HG02798 (cell line): ENCODE measurements around the gene LARP1.
"Not testable (repeated sequence)": the region's sequence is repeated elsewhere in the genome, so short reads cannot be mapped to it uniquely, and the experiment has no call there.

ENCODE experiments used
- ATAC-seq: cut with Tn5 transposase; IDR thresholded peaks from one replicate; pipeline ENCODE4 v1.9.1; 2021; ENCODE audit warnings: mild to moderate bottlenecking; ENCODE audit not compliant: unreplicated experiment, poor library complexity

Gene LARP1

DNA sequence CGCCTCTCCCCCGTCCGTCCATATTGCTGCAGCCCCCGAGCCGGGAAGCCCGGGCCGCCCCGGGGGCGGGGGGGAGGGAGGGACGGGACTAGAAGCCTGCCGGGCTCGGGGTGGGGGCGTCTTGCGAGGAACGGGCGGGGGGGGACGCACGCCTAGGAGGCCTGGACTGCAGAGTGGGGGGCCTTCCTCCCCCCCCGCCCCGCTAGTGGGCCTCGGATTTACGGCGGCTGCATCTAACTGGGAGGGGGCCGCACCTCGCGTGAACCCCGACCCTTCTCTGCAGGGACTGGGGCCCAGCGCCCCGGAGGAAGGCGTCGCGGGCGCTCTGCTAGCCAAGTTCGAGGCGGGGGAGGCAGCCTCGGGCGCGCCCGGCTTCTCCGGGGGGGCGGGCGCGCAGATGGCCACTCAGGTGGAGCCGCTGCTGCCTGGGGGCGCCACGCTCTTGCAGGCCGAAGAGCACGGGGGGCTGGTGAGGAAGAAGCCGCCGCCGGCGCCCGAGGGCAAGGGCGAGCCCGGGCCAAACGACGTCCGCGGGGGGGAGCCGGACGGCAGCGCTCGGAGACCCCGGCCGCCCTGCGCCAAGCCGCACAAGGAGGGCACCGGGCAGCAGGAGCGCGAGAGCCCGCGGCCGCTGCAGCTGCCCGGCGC, at the start of gene LARP1:
TSS of gene LARP1 (plus strand) at position 17 of the 648 bp plus-strand sequence. CDS start at position 398, 381 bp downstream.
- ATAC-seq = peak; percentile 11

DNA sequence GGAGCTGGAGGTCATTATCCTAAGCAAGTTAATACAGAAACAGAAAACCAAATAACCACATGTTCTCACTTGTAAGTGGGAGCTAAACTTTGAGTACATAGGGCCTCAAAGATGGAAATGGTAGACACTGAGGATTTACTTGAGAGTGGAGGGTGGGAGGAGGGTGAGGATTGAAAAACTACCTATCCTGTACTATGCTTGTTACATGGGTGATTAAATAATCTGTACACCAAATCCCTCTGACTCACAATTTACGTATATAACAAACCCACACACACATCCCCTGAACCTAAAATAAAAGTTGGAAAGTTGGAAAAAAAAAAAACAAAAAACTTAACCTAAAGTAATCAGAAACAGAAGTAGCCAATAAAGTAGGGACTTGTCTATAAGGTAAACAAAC, 48.8 kb upstream of the LARP1 start:
- no peak for ATAC-seq

DNA sequence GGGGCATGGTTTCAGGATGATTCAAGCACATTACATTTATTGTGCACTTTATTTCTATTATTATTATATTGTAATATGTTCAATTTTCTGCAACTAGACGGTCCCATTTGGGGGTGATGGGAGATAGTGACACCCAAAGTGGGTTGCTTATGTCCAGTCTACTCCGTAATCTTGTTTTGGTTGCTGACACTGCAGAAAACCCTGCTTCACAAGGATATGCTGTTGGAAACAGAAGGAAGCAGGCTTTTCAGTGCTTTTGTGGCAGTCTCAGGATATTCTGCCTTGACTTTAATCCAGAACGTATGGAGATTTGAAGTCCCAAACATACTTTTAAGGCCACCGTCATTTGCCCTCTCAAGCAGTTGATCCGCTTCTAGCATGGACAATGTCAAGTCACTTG, 47.5 kb upstream of the LARP1 start:
- no peak for ATAC-seq

DNA sequence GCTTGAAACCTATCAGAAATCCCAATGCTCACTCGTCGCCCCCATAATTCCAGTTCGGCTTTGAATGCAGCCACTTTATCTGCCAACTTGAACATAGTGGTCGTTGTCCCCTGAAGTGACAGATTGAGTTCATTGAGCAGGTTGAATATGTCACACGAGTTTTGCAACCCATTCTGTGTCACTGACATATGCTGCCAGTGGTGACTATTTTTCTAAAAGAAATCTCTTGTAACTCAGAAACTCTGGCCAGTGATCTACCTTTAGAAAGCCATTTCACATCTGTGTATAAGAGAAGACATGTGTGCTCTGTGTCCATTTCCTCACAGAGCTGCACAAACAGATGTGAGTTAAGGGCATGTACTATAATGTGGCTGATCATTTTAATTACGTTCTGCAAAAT, 47.0 kb upstream of the LARP1 start:
- ATAC-seq = no peak

DNA sequence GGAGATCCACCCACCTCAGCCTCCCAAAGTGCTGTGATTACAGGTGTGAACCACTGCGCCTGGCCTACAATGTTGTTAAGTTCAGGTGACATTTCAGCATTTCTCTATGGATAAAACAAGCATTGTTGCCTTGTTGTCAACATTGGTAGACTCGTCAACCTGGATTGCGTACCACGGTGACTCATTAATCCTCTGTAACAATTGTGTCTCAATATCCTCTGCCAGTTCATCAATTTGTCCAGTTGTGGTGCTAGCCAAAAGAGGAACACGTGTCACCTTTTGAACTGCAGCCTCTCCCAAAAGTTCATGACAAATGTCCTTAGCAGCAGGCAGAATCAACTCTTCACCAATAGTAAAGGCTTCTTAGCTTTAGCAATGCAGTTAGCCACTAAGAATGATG, 46.3 kb upstream of the LARP1 start:
- no peak for ATAC-seq

DNA sequence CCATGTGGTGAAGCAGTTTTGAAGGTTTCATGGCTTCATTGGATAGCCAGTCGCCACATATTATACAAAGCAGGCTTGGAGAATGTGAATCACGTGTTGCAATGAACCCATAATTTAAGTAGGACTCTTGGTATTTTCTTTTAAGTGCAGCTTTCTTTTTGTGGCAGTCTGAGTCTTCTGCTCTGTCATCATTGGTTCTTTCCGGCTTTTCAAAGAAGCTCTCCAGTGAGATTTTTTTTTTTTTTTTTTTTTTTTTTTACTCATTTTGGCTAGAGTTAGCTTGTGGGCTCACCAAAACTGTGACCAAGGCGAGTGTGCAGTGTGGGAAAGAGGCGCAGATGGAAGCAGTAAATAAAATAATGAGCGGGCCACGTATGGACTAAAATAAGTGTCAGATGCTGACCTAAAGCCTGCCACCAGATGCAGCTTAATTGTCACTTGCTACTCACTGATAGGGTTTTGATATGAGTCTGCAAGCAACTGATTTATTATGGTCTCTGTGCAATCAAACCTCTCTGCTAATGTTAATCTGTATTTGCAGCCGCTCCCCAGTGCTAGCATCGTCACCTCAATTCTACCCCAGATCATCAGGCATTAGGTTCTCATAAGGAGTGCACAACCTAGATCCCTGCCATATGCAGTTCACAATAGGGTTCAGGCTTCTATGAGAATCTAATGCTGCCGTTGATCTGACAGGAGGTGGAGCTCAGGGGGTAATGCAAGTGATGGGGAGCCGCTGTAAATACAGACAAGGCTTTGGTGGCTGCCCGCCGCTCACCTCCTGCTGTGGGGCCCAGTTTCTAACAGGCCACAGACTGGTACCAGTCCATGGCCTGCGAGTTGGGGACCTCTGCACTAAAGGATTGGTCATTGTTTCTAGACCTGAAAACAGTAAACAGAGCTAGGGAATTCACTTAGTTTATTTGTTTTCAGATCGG, 45.5 kb upstream of the LARP1 start:
- no peak for ATAC-seq

DNA sequence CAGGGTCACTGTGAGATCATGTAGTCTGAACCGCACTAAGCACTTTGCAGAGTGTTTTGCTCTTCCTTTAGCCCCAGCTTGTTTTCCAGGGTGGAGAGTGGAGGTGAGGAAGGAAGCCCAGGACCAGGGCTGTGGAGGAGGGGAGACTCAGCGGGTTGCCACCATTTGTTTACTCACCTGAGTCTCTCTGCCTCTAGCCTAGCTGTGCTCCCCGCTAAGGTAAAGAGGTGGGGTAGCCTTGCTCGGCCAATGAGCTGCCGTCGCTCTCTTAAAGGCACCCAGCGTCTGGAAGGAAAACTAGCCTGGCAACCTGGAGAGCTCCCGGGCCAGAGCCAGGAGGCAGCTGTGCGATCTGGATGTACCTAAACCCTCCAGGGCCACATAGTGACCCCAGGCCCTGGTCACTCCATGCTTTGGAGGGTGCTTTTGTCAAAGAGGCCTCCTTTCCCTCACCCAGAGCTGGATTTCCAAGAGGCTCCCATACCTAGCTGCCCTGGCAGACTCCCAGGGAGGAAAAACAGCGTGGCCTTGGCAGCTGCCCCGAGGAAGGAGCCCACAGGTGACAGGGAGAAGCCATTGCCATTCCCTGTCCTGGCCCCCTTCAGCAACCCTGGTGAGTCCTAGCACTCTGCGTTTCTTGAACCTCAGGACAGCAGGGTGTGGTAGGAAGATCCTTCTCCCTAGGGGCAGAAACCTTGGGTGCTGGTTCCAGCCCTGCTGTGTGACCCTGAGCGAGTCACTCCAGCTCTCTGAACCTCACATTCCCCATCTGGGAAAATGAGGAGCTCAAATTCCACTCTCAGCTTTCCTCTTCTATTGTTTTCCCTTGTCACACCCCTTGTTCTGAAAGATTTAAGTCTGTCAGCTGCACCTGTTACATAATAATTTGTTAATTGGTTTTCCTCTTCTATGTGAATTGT, 42.4 kb upstream of the LARP1 start:
- no peak for ATAC-seq

DNA sequence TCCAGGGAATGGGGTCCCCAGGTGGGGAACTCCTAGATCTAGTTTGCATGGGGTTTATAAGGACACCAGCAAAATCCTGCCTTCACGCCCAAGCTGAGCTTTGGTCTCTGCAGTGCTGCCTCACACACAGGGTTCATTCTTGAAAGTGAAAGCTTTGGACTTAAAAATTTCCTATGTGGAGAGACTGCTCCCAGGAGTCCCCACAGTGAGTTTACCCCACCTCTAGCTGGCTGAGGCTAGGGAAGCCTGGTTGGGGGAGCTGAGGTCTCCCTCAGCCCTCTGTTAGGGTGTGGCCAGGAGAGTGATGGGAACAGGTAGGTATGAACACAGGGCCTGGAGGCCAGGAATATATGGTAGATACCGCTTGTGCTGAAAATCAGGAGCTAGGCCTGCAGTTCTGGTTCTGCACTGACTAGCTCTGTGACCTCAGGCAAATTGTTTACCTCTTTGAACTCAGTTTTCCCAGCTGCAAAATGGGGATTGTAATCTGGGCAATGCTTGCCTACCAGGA, 41.5 kb upstream of the LARP1 start:
- ATAC-seq = no peak

DNA sequence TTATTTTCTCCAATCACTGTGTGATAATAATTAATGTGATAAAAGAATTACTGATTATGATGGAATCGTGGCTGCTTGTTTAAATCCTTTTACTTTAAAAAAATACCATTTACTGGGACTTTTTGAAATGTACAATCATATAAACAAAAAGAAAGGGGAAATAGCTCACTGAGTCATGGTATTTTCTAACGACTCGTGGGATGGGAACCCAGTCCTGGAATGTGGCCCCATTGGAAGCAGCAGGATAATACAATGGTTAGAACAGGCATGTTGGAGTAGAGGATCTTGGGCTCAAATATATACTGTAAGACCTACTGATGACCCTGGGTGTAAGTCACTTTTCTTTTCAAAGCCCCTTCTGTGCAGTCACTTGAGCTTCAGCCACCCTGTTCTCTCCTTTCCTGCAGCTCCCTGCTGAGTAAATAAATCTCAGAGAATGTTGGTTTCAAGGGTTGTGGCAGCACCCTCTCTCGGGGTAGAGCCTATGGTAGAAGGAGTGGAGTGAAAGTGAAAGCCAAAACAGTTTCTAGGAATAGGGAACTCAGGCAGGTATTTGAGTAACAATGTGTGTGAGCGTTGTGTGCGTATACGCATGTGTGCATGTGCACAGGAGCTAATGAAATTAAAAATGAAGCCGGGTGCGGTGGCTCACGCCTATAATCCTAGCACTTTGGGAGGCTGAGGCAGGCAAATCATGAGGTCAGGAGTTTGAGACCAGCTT, 40.8 kb upstream of the LARP1 start:
- ATAC-seq = peak; percentile 52

DNA sequence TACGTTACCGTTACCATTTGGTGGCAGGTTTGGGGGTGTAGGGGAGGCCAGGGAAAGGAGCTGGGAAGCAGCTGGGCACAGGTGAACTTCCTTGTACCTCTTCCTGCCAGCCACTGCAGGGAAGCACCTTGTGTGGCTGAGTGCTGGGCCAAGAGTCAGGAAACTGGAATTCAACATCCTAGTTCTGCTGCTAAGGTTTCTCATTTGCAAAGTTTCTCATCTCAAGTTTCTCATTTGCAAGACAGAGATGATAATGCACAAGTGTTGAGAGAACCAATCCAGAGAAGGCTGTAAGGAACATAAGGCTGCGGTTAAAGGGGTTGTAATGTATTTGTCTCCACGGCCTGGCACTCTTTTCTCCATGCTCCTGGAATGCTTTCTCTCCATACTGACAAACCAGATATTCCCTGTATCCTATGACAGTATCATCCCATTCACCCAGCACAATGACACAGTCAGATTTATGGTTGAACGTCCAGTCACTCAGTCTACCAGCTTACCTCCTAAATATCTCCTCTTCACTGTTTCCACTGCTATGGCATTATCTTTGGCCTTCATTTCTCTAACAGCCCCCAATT, 33.6 kb upstream of the LARP1 start:
- no peak for ATAC-seq

DNA sequence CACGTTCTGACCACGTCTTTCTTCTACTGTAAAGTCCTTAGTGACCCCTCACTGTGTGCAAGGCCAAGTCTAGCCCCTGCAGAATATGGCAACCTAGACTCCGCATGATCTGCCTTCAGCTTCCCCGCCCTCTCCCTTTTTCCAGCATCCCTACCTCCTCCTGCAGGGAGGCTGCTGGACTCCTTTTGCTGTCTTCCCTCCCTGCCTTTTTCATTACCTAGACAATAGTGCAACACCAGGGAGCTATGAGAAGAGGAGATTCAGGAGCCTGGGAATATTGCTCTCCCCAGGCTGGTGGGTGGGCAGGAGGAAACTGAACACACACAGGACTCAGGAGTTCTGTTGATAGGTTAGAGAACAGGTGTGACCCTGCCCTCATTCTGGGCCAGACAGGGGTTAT, 33.1 kb upstream of the LARP1 start:
- no peak for ATAC-seq

DNA sequence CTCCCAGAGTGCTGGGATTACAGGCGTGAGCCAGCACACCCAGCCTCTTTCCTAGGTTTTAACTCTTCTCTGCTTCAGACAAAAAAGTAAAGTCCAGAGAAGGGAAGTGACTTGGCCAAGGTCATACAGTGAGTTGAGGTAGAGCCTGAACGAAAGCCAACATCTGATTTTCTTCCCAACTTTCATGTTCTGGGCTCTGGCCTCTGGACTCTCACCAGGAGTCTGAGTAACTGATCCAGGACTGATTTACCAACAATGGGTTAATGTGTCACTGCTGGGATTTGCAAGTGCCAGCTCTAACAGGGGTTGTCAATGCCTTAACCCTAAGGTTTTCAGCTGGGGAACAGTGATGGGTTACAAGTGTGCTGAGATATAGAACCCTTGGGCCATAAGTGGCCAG, 32.2 kb upstream of the LARP1 start:
- ATAC-seq = no peak

DNA sequence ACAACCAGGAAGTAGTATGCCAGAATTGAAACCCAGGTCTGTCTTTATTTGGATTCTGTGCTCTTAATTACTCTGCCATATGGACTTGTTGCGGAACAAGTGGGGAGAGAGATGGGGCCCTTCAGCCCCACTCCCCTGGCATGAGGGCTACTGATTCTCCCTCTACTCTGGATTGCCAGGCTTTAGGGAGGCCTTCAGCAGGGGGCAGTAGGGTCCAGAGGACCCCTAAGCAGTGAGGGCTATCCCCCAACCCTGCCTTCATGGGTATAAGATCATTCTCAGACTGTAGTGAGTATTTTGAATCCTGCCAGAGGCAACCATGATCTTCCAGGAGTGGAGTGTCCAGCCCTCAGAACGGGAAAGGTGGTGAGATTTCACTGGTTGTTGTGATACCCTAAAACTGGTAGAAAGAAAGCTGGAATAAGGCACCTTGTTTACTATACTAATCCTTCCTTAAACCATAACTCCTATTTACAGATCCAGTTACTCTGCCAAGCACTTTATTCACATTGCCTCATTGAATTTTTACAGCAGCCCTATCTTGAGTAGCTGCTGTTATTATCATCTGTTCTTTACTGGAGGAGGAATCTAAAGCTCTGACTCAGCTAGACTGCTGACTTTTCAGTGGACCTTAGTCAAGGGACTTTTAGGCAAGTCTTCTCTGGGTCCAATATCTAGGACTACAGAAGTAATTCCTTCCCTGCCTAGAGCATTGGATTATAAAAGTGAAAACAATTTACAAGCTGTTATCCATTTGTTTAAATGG, 31.3 kb upstream of the LARP1 start:
- ATAC-seq = no peak

DNA sequence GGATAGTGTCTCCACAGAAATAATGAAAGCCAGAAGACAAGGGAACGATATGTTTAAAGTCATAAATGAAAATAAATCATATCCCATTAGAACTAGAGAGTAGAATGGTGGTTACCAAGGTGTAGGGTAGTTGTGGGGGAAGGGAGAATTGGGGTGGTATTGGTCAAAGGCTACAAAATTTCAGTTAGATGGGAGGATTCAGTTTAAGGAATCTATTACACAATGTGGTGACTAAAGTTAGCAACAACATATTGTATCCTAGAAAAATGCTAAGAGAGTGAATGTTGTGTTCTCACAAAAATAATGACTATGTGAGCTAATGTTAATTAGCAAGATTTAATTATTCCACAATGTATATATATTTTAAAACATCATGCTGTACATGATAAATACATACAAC, 27.8 kb upstream of the LARP1 start:
- ATAC-seq = no peak

DNA sequence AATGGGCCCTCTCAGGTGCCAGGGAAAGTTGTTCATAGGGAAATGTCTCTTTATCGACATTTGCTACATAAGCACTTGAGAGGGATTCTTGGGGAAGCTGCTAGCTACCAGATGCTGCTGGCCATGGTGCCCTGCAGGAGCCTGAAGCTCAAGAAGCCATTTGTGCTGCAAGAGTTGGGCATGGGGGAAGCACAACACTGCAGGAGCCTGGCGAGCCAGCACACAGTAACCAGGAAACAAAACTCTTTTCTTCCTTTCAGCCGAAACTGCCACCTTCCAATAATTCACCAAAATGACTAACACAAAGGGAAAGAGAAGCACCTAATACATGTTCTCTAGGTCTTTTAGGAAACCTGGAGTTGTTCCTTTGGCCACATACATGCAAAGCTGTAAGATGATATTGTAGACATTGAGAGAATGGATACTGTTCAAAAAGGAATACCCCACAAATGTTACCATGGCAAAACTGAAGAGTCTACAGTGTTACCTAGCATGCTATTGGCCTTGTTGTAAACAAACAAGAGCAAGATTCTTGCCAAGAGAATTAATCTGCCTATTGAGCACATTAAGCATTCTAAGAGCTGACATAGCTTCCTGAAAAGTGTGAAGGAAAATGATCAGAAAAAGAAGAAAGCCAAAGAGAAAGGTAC, 26.1 kb upstream of the LARP1 start:
- ATAC-seq = no peak

DNA sequence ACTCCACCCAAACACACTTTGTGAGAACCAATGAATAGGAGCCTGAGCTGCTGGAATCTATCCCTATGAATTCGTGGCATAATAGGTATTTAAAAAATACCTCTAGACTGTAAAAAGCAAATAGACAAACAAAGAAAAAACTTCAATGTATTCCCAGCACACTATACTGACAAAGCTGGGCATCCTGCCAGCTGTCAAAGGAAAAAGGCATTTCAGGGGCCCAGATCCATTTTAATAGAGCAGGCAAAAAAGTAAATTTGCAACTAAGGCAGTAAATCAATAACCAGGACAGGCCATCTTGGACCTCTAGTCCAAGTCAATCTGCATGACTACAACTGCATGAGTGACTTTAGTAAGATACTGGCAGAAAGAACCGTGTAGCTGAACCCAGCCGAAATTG, 25.6 kb upstream of the LARP1 start:
- ATAC-seq = no peak

DNA sequence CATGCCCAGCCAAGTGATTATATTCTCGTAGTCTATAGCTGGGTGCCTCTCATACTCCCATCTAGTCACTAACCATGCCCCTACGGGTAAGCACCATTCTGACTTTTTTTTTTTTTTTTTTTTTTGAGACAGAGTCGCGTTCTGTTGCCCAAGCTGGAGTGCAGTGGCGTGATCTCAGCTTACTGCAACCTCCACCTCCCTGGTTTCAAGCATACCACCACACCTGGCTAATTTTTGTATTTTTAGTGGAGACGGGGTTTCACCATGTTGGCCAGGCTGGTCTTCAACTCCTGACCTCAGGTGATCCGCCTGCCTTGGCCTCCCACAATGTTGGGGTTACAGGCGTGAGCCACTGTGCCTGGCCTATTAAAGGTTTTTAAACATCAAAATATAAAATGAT, 24.4 kb upstream of the LARP1 start:
- not testable (repeated sequence) for ATAC-seq

DNA sequence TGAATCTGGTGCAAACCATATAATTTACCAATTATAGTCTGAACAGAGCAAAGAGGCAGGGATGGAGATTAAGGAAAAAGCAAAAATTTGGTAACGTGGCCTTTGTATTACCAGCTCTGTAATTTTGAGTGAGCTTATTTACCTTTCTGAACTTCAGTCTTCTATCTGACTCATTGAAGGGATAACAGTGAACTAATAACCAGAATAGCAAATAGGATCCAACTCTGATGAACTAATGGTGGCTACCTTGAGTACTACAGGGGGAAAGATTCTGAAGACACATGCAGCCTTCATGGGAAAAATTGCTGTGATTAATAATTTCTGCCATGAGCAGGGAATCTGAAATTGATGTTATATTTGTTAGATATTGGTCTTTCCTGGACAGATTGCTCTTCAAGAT, 23.0 kb upstream of the LARP1 start:
- ATAC-seq = no peak
